K562 (cell line): ENCODE results near the gene TBL1X. TPM values are rescaled to one million over a fixed set of nuclear protein-coding genes. Genes with fewer than 3 reads are reported as not detected.

ENCODE experiments used
- ATAC-seq: fragments of 200-7000 bp; cut with Tn5 transposase; 3 replicates; pipeline ENCODE4 v1.9.1; 2020; ENCODE audit warnings: moderate library complexity
- BruUV-seq: library from RNA; stranded (reverse); fragments of 400-500 nt; replicated peaks from 2 replicates; lab custom pipeline; 2021; lab: Mats Ljungman, UMichigan
- CTCF ChIA-PET: fragments of 300-600 bp; formaldehyde crosslinking; extraction: SDS; loops from one replicate; lab custom pipeline; 2021; ENCODE audit warnings: low intra/inter-chr PET ratio; lab: Yijun Ruan, JAX
- POLR2A ChIA-PET: fragments of 300-600, 350-650 bp; sonication (Branson Sonifier 250); formaldehyde crosslinking; extraction: SDS; loops from one replicate; lab custom pipeline; 2021; ENCODE audit warnings: antibody characterized with exemption, inconsistent platforms; lab: Yijun Ruan, JAX
- DNase-seq, 4 experiments: peaks; one replicate each; pipeline versions ENCODE4 v3.0.0 to v3.0.0-alpha.2; 2011 to 2018; ENCODE audit warnings: low spot score in 3 of 4, mixed read lengths in 3 of 4; ENCODE audit errors: extremely low read depth in 1 of 4
- FAIRE-seq: peaks from 2 replicates; lab custom pipeline; 2011; peaks lifted over from hg19 to GRCh38; lab: Jason Lieb, UNC
- H2AFZ ChIP-seq: 2 replicates; pipeline ENCODE4 v1.6.0; 2011; ENCODE audit warnings: low read depth, low read length, control low read depth, inconsistent platforms
- H3K27ac ChIP-seq: fragments of 200-600 bp; 3 replicates; pipeline ENCODE4 v1.8.0; 2011; ENCODE audit warnings: low read depth, mild to moderate bottlenecking, control low read depth, inconsistent platforms, low read length, moderate library complexity, mixed read lengths; ENCODE audit errors: extremely low read depth
- H3K27me3 ChIP-seq, 2 experiments: fragments of 300-600 bp in 1 of 2; 2 replicates in 1 of 2; 3 replicates in 1 of 2; pipeline versions ENCODE4 v1.6.0 to v1.8.0; 2011; ENCODE audit warnings: inconsistent platforms in 2 of 2, low read length in 2 of 2, mild to moderate bottlenecking in 1 of 2, mixed read lengths in 1 of 2, moderate library complexity in 1 of 2; ENCODE audit not compliant: control insufficient read depth in 2 of 2, insufficient read depth in 2 of 2
- H3K36me3 ChIP-seq: fragments of 300-600 bp; 3 replicates; pipeline ENCODE4 v1.8.0; 2011; ENCODE audit warnings: mild to moderate bottlenecking, low read length, inconsistent platforms; ENCODE audit not compliant: control insufficient read depth, insufficient read depth
- H3K4me1 ChIP-seq, 2 experiments: fragments of 200-600 bp in 1 of 2; replicated peaks in 1 of 2; 2 replicates in 1 of 2; 3 replicates in 1 of 2; pipeline versions ENCODE4 v1.5.1 to v1.8.0; 2011; ENCODE audit warnings: inconsistent platforms in 2 of 2, low read length in 2 of 2, mild to moderate bottlenecking in 1 of 2, mixed read lengths in 1 of 2, moderate library complexity in 1 of 2; ENCODE audit not compliant: control insufficient read depth in 2 of 2, insufficient read depth in 2 of 2
- H3K4me2 ChIP-seq: 2 replicates; pipeline ENCODE4 v1.6.1; 2011; ENCODE audit warnings: low read length, control low read depth, inconsistent platforms, mixed read lengths; ENCODE audit not compliant: insufficient read depth
- H3K4me3 ChIP-seq: fragments of 200-600 bp; sonication (generic), shearing (Covaris generic); 2 replicates; pipeline ENCODE4 v1.5.1; 2016; ENCODE audit warnings: control low read depth, inconsistent platforms
- H3K79me2 ChIP-seq: fragments of 200-600 bp; 3 replicates; pipeline ENCODE4 v1.8.0; 2011; ENCODE audit warnings: low read length, inconsistent platforms; ENCODE audit not compliant: control insufficient read depth, insufficient read depth
- H3K9ac ChIP-seq, 2 experiments: 2 replicates each; pipeline versions ENCODE4 v1.6.0 to v1.6.1; 2011; ENCODE audit warnings: low read depth in 2 of 2, low read length in 2 of 2, control low read depth in 1 of 2, inconsistent platforms in 1 of 2, mild to moderate bottlenecking in 1 of 2, mixed read lengths in 1 of 2; ENCODE audit not compliant: insufficient read depth in 1 of 2
- H3K9me1 ChIP-seq: one replicate; pipeline ENCODE4 v1.6.0; 2011; ENCODE audit warnings: inconsistent platforms, mild to moderate bottlenecking, low read length, moderate library complexity; ENCODE audit not compliant: control insufficient read depth, insufficient read depth
- H3K9me3 ChIP-seq: replicated peaks from 2 replicates; pipeline ENCODE4 v1.5.1; 2011; ENCODE audit warnings: low read depth, low read length, inconsistent platforms; ENCODE audit not compliant: control insufficient read depth, insufficient read depth
- H4K20me1 ChIP-seq: replicated peaks from 2 replicates; pipeline ENCODE4 v1.6.1; 2011; ENCODE audit warnings: low read length, inconsistent platforms, mixed read lengths; ENCODE audit not compliant: control insufficient read depth, insufficient read depth
- CTCFL ChIP-seq: IDR thresholded peaks from 2 replicates; pipeline ENCODE4 v1.6.1; 2011; ENCODE audit warnings: borderline replicate concordance, low read depth, mild to moderate bottlenecking, moderate library complexity, low read length; ENCODE audit not compliant: insufficient read depth, poor library complexity, severe bottlenecking
- ZNF212 ChIP-seq: fragments of 450-650 bp; formaldehyde crosslinking; IDR thresholded peaks from 2 replicates; pipeline ENCODE4 v1.4.0; 2020; ENCODE audit warnings: mild to moderate bottlenecking
- ZNF77 ChIP-seq: fragments of 250-450 bp; sonication (Bioruptor Pico); IDR thresholded peaks from 2 replicates; pipeline ENCODE4 v1.5.0; 2020
- WGBS: fragments of 100-300 bp; shearing (Covaris generic); methylation state at CpG from one replicate; pipeline ENCODE4 v1.1.6; 2016; ENCODE audit warnings: low coverage, mixed read lengths; ENCODE audit not compliant: insufficient coverage; ENCODE audit errors: missing lambda C conversion rate; 5-methylcytosine and 5-hydroxymethylcytosine counted together
- in situ Hi-C: fragments of 300-500 bp; cut with MboI; formaldehyde crosslinking; loops from 4 replicates; pipeline ENCODE4 v1.15.0; 2018; ENCODE audit warnings: inconsistent platforms, mixed read lengths
- intact Hi-C: fragments of 100-400 bp; cut with micrococcal nuclease; formaldehyde crosslinking; loops from 2 replicates; pipeline ENCODE4 v1.14.2; 2022
- polyA plus RNA-seq, 8 experiments: library from polyadenylated mRNA; depleted of rRNA in 4 of 8; stranded (reverse) in 5 of 8; unstranded in 3 of 8; fragments of >200 nt; fragmentation: Nextera tagmentation in 2 of 8; fragmentation: Illumina TruSeq in 1 of 8; extraction: Ambion mirVana in 2 of 8; extraction: Trizol in 1 of 8; gene quantifications; 2 replicates each; pipeline versions ENCODE4 v1.2.1 to v1.2.3, GENCODE V29; 2011 to 2014; ENCODE audit warnings: inconsistent platforms in 1 of 8, missing spikeins in 1 of 8
- total RNA-seq, 7 experiments: library from RNA; depleted of rRNA in 6 of 7; stranded (reverse); fragments of >200 nt in 6 of 7; fragmentation: Illumina TruSeq in 2 of 7; extraction: Trizol in 2 of 7; gene quantifications; 2 replicates each; pipeline versions ENCODE4 v1.2.1 to v1.2.3, GENCODE V29; 2011 to 2021; ENCODE audit warnings: low replicate concordance in 1 of 7

TBL1X gene
- total and polyA plus RNA-seq, 9 of the 15 experiments (the other 6 are each of a cell fraction or from before 2014, with no cell fraction given), result 6.0 to 49.6 (median 19.7) TPM

- TF ChIP-seq ZNF77 (CRISPR knock-in tag), result no peak
Measured at GRCh38 chrX:9525511-9526248, 60.8 kb downstream of the TBL1X start (continued).

- peaks cover 16% of the 10 kb centered on the region for H4K20me1 ChIP-seq
- no peak overlapping the region for H2AFZ ChIP-seq
- H3K36me3 ChIP-seq, result no peaks in the 10 kb centered on the region; the same call in 2 of the 3 replicates
- no peak overlapping the region for H3K4me2 ChIP-seq
- intact Hi-C loops (no loop called here), in situ Hi-C loops (no loop called here)
- ChIA-PET POLR2A (interaction anchor here (2.0 kb wide), 1 partner anchor 11 kb away, joined by 7 read pairs; no protein-coding TSS in a partner anchor), CTCF (no interaction called here)
- DNase-seq (no peak), ATAC-seq (peak; percentile 46; the same call in 2 of the 3 replicates), FAIRE-seq (no peak)
- no TSS peak for BruUV-seq
- H3K4me1 ChIP-seq, result peaks cover 10 to 15% of the 10 kb centered on the region in 2 experiments; a peak in 4 of 5 replicates
- peak; percentile 43 for TF ChIP-seq CTCFL
- no peak for TF ChIP-seq ZNF212 (CRISPR knock-in tag)
- H3K79me2 ChIP-seq, result peaks cover 63% of the 10 kb centered on the region
- peaks cover 2% of the 10 kb centered on the region for H3K9me1 ChIP-seq
- 69% methylated on average over 8 of the region's 14 CpGs for WGBS
- no peaks in the 10 kb centered on the region for H3K9me3 ChIP-seq
- H3K27ac ChIP-seq, result no peak overlapping the region
- no peaks in the 10 kb centered on the region for H3K27me3 ChIP-seq
- H3K9ac ChIP-seq, result 0 out of 4 replicates have a peak overlapping the region, but pooled peaks of 1 of the 2 experiments have one; percentile 11
- no peak overlapping the region for H3K4me3 ChIP-seq
Measured at GRCh38 chrX:9526965-9527364, 62.1 kb downstream of the TBL1X start.
